ENCODE results near the gene MB.

GRCh38 chr22:35612903-35613302, 4.2 kb downstream of the MB start:
- TF ChIP-seq EZH2 (IDR thresholded peaks at IDR 0.05; ENCODE audit: borderline replicate concordance, low read depth, low read length, poor library complexity, severe bottlenecking) (no peak), CTCF (conservative IDR thresholded peaks at IDR 0.05; ENCODE audit: low read depth, low read length) (no peak)
